Activated T-cell treated with anti-CD3 and anti-CD28 coated beads, Interleukin-2, amount 50 U/mL, for 48 hours (primary cell): Measurements from ENCODE around the gene PFKL.

ENCODE experiments used
- DNase-seq, 2 experiments: peaks; one replicate each; pipeline ENCODE4 v3.0.0-alpha.2; 2020

The PFKL gene

DNA sequence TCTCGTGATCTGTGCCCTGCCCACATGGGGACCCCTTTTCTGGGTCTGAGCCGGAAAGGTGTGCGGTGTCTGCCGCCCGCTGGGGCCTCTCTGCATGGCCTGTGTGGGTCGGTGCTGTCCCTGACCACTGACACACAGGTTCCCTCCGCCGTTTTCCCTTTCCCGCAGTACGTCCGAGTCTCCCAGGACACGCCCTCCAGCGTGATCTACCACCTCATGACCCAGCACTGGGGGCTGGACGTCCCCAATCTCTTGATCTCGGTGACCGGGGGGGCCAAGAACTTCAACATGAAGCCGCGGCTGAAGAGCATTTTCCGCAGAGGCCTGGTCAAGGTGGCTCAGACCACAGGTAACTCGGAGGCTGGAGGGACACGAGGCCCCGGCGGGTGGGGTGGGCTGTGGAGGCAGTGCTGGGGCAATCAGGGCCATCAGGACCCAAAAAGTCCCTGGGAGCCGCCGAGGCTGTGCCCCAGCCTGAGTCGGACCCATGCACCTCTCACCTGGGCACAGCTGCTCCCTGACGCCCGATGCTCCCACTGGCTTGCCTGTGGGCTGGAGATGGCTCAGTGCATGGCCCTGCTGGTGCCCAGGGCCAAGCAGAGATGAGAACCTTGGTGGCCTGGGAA is 66.8 kb downstream of the PFKL start:
- no peak for DNase-seq

DNA sequence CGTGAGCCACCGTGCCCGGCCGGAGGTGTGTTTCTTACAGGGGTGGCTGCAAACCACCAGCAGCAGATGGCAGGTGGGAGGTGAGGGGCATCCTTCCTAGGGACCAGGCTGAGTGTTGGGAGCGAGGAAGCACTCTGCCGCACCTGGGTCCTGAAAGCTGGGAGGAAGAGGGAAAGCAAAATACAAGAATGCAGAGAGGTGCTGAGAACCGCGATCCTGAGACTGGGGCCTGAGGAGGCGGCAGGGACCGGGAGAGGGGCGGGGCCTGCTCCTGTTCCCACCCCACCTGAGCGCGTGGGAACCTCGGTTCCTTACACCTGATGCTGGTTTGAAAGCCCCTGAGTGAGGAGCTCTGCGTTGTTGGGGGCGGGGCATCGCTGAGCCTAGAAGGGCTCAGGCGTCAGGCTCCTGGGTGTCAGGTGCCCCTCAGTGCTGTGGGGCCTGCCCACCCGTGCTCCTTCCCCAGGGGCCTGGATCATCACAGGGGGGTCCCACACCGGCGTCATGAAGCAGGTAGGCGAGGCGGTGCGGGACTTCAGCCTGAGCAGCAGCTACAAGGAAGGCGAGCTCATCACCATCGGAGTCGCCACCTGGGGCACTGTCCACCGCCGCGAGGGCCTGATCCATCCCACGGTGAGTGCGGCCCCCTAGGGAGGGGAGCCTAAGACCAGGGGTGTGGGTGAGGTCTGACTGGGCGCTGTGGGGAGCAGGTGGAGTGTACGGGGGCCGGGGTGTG is 69.0 kb downstream of the PFKL start:
- DNase-seq: no peak

- no peak for DNase-seq
These were observed 70.3 kb downstream of the PFKL start for GRCh38 chr21:44370027-44370735.

DNA sequence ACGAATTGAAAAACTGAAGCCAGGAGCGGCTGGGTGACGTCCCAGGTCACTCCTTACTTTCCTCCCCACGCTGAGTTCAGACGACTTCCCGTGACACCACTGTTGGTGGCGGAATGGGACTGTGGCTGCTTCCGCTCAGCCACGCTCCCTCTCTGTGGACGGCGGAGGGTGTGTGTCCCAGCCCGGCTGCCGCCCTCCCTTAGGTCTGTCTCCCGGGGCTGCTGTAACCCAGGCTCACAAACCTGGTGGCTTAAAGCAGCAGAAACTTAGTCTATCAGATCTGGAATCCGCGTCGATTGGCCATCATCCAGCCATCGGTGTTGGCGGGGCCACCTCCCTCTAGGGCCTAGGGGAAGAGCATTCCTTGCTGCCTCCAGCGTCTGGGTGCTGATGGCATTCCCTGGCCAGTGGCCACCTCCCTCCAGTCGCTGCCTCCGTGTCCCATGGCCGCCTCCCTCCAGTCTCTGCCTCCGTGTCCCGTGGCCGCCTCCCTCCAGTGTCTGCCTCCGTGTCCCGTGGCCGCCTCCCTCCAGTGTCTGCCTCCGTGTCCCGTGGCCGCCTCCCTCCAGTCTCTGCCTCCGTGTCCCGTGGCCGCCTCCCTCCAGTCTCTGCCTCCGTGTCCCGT is 71.0 kb downstream of the PFKL start:
- no peak for DNase-seq

DNA sequence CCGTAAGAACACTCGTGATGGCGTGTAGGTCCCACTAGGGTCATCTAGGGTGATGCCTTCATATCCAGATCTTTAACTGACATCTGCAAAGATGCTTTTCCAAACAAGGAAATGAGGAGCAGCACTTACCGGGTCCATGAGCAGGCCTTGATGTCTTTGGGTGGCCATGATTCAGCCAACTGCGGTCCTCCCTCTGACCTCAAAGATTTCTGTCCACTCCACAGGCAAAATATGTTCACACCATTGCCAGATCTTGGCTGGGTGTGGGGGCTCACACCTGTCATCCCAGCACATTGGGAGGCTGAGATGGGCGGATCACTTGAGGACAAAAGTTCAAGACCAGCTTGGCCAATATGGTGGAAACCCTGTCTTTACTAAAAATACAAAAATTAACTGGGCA is 71.7 kb downstream of the PFKL start:
- no peak for DNase-seq

- DNase-seq: no peak
These were observed 72.8 kb downstream of the PFKL start for GRCh38 chr21:44372616-44373015.

DNA sequence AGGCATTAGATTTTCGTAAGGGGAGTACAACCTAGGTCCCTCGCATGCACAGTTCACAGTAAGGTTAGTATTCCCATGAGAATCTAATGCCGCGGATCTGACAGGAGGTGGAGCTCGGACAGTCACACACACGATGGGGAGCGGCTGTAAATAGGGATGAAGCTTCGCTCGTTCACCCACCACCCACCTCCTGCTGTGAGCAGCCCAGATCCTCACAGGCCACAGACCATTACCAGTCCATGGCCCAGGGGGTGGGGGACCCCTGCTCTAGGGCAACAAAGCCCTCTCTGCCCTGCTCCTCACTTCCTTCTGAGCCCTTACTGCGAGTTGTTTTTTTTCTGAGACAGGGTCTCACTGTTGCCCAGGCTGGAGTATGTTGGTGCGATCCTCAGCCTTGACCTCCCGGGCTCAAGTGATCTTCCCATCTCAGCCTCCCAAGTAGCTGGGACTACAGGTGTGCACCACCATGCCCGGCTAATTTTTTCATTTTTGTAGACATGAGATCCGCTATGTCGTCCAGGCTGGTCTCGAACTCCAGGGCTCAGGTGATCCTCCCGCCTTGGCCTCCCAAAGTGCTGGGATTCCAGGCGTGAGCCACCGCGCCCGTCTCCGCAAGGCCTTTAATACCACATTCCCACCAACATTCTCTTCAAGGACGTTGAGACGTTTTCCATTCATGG is 74.9 kb downstream of the PFKL start:
- no peak for DNase-seq

GRCh38 chr21:44375281-44375651 is 75.4 kb downstream of the PFKL start:
- DNase-seq: no peak

GRCh38 chr21:44375761-44376241 is 75.9 kb downstream of the PFKL start:
- DNase-seq: no peak

GRCh38 chr21:44376606-44377005 is 76.8 kb downstream of the PFKL start:
- no peak for DNase-seq
